Breast epithelium (tissue), 3 donors: ENCODE results near the gene KAT6B.

Experiments used
- CTCF ChIP-seq, 3 donors: fragments of 450-650 bp; IDR thresholded peaks; one replicate each; pipeline ENCODE4 v1.5.1; 2016 to 2017; ENCODE audit warnings: antibody characterized with exemption in 3 of 3, mild to moderate bottlenecking in 3 of 3, moderate library complexity in 3 of 3
- POLR2A ChIP-seq: fragments of 450-650 bp; IDR thresholded peaks from one replicate; pipeline ENCODE4 v1.6.1; 2016; ENCODE audit warnings: antibody characterized with exemption, mild to moderate bottlenecking, moderate library complexity

- no peak for TF ChIP-seq POLR2A
- no peak for TF ChIP-seq CTCF (IDR thresholded peaks at IDR 0.05)
Observed at GRCh38 chr10:74873803-74874454, 47.5 kb downstream of the KAT6B start.
